Measurements from ENCODE around the gene IQCE. TPM values are rescaled to one million over a fixed set of nuclear protein-coding genes. Genes with fewer than 3 reads are reported as not detected.

IQCE gene
- total and polyA plus RNA-seq, 10 of the 15 experiments (the other 5 are each of a cell fraction or from before 2014, with no cell fraction given) = 0.37 to 8.1 (median 3.7) TPM

DNA sequence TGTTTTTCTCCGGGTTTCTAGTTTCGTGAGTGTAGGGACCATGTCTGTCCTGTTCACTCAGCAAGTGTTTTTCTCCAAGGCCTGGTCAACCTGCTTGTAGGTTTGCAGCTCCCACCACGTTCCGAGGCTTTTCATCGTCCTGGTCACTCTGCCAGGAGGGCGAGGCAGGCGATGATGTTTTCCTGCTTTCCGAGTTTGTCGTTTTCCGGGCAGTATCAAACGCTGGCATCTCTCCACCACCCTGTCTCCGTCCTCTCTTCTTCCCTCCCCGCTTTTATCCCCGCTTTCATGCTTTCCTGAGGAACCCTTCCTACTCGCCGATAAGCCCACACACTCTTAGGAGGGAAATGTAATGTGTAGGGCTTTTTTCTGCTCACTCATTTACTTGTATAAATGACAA, 11.2 kb downstream of the IQCE start:
- no peaks in the 10 kb centered on the region for H3K79me2 ChIP-seq (ENCODE audit: control insufficient read depth, insufficient read depth, low read length)
- no peak overlapping the region for H3K4me3 ChIP-seq
- intact Hi-C loops (cut with micrococcal nuclease; ENCODE audit: unreplicated experiment) = no loop called here
- no peak overlapping the region for H2AFZ ChIP-seq (ENCODE audit: control insufficient read depth, low read depth, low read length)
- no peak for DNase-seq (ENCODE audit: low read depth, low spot score)
- no peak overlapping the region for H3K4me2 ChIP-seq (ENCODE audit: control insufficient read depth, insufficient read depth)
- peaks cover 0 to 5% of the 10 kb centered on the region in 2 experiments; a peak in 2 of 4 replicates for H3K36me3 ChIP-seq (ENCODE audit: control insufficient read depth in 2 of 2, insufficient read depth in 2 of 2, low read length in 1 of 2)
- in situ Hi-C loops (cut with MboI) = no loop called here
- ChIA-PET RAD21 (ENCODE audit: unreplicated experiment) (no interaction called here), SMC1A (ENCODE audit: uncharacterized antibody, unreplicated experiment) (no interaction called here), POLR2A (no interaction called here), CTCF (no interaction called here)
- H3K9me3 ChIP-seq (replicated peaks; ENCODE audit: control insufficient read depth, insufficient read depth, low read length) = no peaks in the 10 kb centered on the region
- 98% methylated on average over 10 of the region's 16 CpGs for WGBS (ENCODE audit: insufficient coverage, insufficient replicate concordance, low lambda C conversion rate, missing lambda C conversion rate)
- no peak for FAIRE-seq
- BruUV-seq (replicated peaks) = no TSS peak
- no peak for TF ChIP-seq POLR2AphosphoS5 (IDR thresholded peaks at IDR 0.05; ENCODE audit: low read length)
- no peak for TF ChIP-seq ZNF217 (IDR thresholded peaks at IDR 0.05)
- TF ChIP-seq JUNB (IDR thresholded peaks at IDR 0.05) = no peak
- TF ChIP-seq YY1 (IDR thresholded peaks at IDR 0.05; ENCODE audit: low read depth, low read length) = no peak
- TF ChIP-seq MXI1 (IDR thresholded peaks at IDR 0.05; ENCODE audit: low read depth, low read length) = no peak
- no peak for TF ChIP-seq ZZZ3 (IDR thresholded peaks at IDR 0.05; ENCODE audit: control insufficient read depth, insufficient read length, low read depth)
- H3K4me1 ChIP-seq (ENCODE audit: control insufficient read depth, insufficient read depth, low read length) = peaks cover 23% of the 10 kb centered on the region
- H3K27ac ChIP-seq (ENCODE audit: control insufficient read depth, insufficient read depth) = no peak overlapping the region
- no peaks in the 10 kb centered on the region for H3K27me3 ChIP-seq (replicated peaks in 1 of 2; ENCODE audit: control insufficient read depth in 2 of 2, insufficient read depth in 2 of 2, low read length in 1 of 2)
- no peak for ATAC-seq
- no peak overlapping the region for H3K9ac ChIP-seq (ENCODE audit: control insufficient read depth, insufficient read depth, low read length)
- H4K20me1 ChIP-seq (ENCODE audit: control insufficient read depth, insufficient read depth) = no peaks in the 10 kb centered on the region

DNA sequence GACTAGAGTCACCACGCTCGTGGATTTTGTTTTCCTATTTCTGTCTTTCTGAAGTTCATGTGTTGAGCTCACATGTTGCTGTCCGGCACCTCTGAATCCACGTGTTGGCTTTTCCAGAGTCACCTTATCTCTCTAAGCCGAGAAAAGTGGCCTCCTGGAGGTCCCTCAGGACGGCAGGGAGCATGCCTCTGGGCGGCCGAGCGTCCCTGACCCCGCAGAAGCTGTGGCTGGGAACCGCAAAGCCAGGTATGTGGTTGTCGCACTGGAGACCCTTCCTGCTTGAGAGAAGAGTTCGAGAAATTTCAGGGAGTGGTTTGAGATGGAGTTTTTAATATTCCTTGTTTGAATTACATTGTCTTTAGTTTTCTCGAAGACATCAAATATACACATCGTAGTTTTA, 12.6 kb downstream of the IQCE start:
- WGBS (ENCODE audit: insufficient coverage, insufficient replicate concordance, low lambda C conversion rate, missing lambda C conversion rate) = 77% methylated on average over 15 of the region's 15 CpGs
- no peak for DNase-seq (ENCODE audit: low read depth, low spot score)
- Histone ChIP-seq H3K9me3 (replicated peaks; ENCODE audit: control insufficient read depth, insufficient read depth, low read length) (no peaks in the 10 kb centered on the region), H3K79me2 (ENCODE audit: control insufficient read depth, insufficient read depth, low read length) (no peaks in the 10 kb centered on the region), H3K27ac (ENCODE audit: control insufficient read depth, insufficient read depth) (no peak overlapping the region), H2AFZ (ENCODE audit: control insufficient read depth, low read depth, low read length) (no peak overlapping the region), H3K4me1 (ENCODE audit: control insufficient read depth, insufficient read depth, low read length) (peaks cover 18% of the 10 kb centered on the region), H3K9ac (ENCODE audit: control insufficient read depth, insufficient read depth, low read length) (no peak overlapping the region), H3K4me3 (no peak overlapping the region), H3K27me3 (replicated peaks in 1 of 2; ENCODE audit: control insufficient read depth in 2 of 2, insufficient read depth in 2 of 2, low read length in 1 of 2) (no peaks in the 10 kb centered on the region), H3K36me3 (ENCODE audit: control insufficient read depth in 2 of 2, insufficient read depth in 2 of 2, low read length in 1 of 2) (peaks cover 0 to 5% of the 10 kb centered on the region in 2 experiments; a peak in 2 of 4 replicates), H4K20me1 (ENCODE audit: control insufficient read depth, insufficient read depth) (no peaks in the 10 kb centered on the region), H3K4me2 (ENCODE audit: control insufficient read depth, insufficient read depth) (no peak overlapping the region)
- intact Hi-C loops (cut with micrococcal nuclease; ENCODE audit: unreplicated experiment) (no loop called here), in situ Hi-C loops (cut with MboI) (no loop called here)
- ChIA-PET CTCF (no interaction called here), RAD21 (ENCODE audit: unreplicated experiment) (no interaction called here), SMC1A (ENCODE audit: uncharacterized antibody, unreplicated experiment) (no interaction called here), POLR2A (interaction anchor here (1.2 kb wide), 1 partner anchor 12 kb away, joined by 3 read pairs; the partner anchor contains the start of gene IQCE)
- ATAC-seq = no peak
- BruUV-seq (replicated peaks) = no TSS peak
- FAIRE-seq = no peak
- no peak for TF ChIP-seq MYC (IDR thresholded peaks at IDR 0.05; ENCODE audit: insufficient read depth, insufficient read length, insufficient replicate concordance, low read length, severe bottlenecking)
- TF ChIP-seq CBFB (IDR thresholded peaks at IDR 0.05; ENCODE audit: low read depth) = no peak
- TF ChIP-seq WRNIP1 (IDR thresholded peaks at IDR 0.05; ENCODE audit: borderline replicate concordance, low read depth, low read length) = no peak
- no peak for TF ChIP-seq SIN3A (IDR thresholded peaks at IDR 0.05; ENCODE audit: low read depth, low read length)
- TF ChIP-seq SPI1 (IDR thresholded peaks at IDR 0.05; ENCODE audit: borderline replicate concordance, insufficient read depth, low read depth, low read length) = no peak
- no peak for TF ChIP-seq FOXK2 (IDR thresholded peaks at IDR 0.05)
- TF ChIP-seq NFYB (IDR thresholded peaks at IDR 0.05; ENCODE audit: insufficient read depth, low read depth, low read length) = no peak
- no peak for TF ChIP-seq CREM (IDR thresholded peaks at IDR 0.05; ENCODE audit: low read depth)
- TF ChIP-seq, protein P1, sequence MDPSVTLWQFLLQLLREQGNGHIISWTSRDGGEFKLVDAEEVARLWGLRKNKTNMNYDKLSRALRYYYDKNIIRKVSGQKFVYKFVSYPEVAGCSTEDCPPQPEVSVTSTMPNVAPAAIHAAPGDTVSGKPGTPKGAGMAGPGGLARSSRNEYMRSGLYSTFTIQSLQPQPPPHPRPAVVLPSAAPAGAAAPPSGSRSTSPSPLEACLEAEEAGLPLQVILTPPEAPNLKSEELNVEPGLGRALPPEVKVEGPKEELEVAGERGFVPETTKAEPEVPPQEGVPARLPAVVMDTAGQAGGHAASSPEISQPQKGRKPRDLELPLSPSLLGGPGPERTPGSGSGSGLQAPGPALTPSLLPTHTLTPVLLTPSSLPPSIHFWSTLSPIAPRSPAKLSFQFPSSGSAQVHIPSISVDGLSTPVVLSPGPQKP (IDR thresholded peaks at IDR 0.05; ENCODE audit: low read depth, low read length) = no peak
- TF ChIP-seq, protein P2, sequence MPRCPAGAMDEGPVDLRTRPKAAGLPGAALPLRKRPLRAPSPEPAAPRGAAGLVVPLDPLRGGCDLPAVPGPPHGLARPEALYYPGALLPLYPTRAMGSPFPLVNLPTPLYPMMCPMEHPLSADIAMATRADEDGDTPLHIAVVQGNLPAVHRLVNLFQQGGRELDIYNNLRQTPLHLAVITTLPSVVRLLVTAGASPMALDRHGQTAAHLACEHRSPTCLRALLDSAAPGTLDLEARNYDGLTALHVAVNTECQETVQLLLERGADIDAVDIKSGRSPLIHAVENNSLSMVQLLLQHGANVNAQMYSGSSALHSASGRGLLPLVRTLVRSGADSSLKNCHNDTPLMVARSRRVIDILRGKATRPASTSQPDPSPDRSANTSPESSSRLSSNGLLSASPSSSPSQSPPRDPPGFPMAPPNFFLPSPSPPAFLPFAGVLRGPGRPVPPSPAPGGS (IDR thresholded peaks at IDR 0.05; ENCODE audit: borderline replicate concordance, insufficient read depth, low read depth, low read length, poor library complexity, severe bottlenecking) = no peak
- TF ChIP-seq RAD21 (IDR thresholded peaks at IDR 0.05; ENCODE audit: insufficient read depth, low read depth, low read length) = no peak
